ENCODE measurements around the gene NDUFAF4.
A peak's percentile ranks its signal among the peaks of the same experiment; 100 is the strongest.

Gene NDUFAF4

DNA sequence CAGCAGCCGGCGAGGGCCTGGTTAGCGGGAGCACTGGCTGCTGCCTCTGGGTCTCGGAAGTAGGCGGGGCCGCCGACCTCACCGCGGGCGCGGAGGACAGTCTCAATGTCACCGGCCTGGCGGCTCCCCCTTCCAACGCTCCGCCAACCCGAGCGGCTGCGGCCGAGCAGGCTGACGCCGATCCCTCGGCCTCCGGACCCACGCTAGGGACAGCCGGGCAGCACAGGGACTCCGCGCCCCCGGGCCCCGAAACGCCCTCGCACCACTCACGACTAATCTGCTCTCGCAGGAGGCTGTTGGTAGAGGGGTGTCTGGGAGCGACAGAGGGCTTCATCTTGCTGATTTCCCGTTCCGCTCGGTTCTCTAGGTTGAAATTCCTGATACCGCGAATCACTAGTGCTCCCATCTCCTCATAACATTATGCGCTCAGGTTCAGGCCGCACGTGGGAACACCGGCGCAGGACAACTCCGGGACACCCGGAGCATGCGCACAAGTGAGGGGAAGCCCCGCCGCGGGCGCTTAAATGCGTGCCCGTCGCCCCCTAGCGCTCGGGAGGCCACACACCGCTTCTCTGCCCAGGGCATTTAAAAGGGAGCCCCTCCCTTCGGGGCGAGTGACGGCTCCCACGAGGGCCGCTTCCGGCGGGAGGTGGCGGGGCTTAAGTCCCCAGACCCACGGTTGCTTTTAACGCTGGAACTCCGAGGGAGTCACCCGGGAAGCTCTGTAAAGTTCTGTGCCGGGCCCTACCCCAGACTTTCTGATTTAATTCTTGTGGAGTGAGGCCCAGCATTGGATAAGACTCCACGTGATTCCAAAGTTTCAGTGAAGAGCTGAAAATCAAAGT, at the start of gene NDUFAF4:
NDUFAF4 (minus strand) TSS at position 496 of the 845 bp plus-strand sequence; CDS start at position 406, 90 bp downstream.
- DNase-seq (ENCODE audit: low read depth), result peak; percentile 77
- TF ChIP-seq, protein P1, sequence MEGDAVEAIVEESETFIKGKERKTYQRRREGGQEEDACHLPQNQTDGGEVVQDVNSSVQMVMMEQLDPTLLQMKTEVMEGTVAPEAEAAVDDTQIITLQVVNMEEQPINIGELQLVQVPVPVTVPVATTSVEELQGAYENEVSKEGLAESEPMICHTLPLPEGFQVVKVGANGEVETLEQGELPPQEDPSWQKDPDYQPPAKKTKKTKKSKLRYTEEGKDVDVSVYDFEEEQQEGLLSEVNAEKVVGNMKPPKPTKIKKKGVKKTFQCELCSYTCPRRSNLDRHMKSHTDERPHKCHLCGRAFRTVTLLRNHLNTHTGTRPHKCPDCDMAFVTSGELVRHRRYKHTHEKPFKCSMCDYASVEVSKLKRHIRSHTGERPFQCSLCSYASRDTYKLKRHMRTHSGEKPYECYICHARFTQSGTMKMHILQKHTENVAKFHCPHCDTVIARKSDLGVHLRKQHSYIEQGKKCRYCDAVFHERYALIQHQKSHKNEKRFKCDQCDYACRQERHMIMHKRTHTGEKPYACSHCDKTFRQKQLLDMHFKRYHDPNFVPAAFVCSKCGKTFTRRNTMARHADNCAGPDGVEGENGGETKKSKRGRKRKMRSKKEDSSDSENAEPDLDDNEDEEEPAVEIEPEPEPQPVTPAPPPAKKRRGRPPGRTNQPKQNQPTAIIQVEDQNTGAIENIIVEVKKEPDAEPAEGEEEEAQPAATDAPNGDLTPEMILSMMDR (conservative IDR thresholded peaks at IDR 0.05; ENCODE audit: low read depth, low read length), result peak; percentile 90
- peak within 1 kb of the TSS; percentile 82 for H3K4me3 ChIP-seq (ENCODE audit: low read length)

DNA sequence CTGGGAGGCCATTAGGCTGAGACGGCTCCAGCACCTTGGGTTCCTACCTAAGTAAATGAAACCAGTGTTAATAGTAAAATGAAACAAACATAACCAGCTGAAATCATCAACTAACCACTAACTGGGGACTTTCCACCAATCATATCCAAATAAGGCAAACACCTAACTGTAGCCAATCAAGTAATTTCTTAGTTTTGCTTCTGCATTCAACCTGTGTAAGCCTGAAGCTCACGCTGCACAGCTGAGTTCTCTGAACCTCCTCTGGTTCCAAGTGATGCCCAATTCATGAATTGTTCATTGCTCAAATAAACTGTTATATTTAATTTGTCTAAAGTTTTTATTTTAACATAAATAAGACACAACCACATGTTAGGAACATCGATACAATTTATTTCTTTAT, 49.4 kb upstream of the NDUFAF4 start:
- no peak for DNase-seq (ENCODE audit: low read depth)
- TF ChIP-seq, protein P1 (conservative IDR thresholded peaks at IDR 0.05; ENCODE audit: low read depth, low read length), result no peak
- H3K4me3 ChIP-seq (ENCODE audit: low read length), result no peak overlapping the region

- TF ChIP-seq, protein P1 (conservative IDR thresholded peaks at IDR 0.05; ENCODE audit: low read depth, low read length), result no peak
- no peak for DNase-seq (ENCODE audit: low read depth)
These were observed 46.0 kb upstream of the NDUFAF4 start for GRCh38 chr6:96943555-96944215.

GRCh38 chr6:96942676-96943075, 45.0 kb upstream of the NDUFAF4 start:
- H3K4me3 ChIP-seq (ENCODE audit: low read length), result no peak overlapping the region
- TF ChIP-seq, protein P1 (conservative IDR thresholded peaks at IDR 0.05; ENCODE audit: low read depth, low read length), result no peak

More at GRCh38 chr6:96943555-96944215, 46.0 kb upstream of the NDUFAF4 start:
- no peak overlapping the region for H3K4me3 ChIP-seq (ENCODE audit: low read length)

DNA sequence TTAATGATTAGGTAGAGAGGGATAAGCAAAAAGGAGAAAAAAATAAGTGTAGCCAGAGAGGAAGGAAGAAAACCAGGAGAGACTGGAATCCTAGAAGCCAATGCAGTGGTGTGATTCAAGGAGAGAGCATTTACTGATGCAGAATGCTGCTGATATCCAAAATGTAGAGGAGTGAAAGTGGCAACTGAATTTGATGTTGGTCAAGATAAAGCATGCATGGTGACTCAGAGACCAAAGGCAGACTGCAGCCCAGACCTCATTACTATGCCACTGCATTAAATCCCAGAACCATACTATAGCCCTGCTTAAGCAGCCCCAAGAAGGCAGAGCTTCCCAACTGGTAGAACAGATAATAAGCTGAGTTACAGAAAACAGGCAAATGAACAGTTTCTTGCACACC, 42.6 kb upstream of the NDUFAF4 start:
- TF ChIP-seq, protein P1 (conservative IDR thresholded peaks at IDR 0.05; ENCODE audit: low read depth, low read length), result no peak
- DNase-seq (ENCODE audit: low read depth), result no peak
- no peak overlapping the region for H3K4me3 ChIP-seq (ENCODE audit: low read length)

More at GRCh38 chr6:96942676-96943075, 45.0 kb upstream of the NDUFAF4 start:
- DNase-seq (ENCODE audit: low read depth), result no peak

- DNase-seq (ENCODE audit: low read depth), result peak; percentile 8
- TF ChIP-seq, protein P1 (conservative IDR thresholded peaks at IDR 0.05; ENCODE audit: low read depth, low read length), result no peak
- no peak overlapping the region for H3K4me3 ChIP-seq (ENCODE audit: low read length)
These were observed 41.5 kb upstream of the NDUFAF4 start for GRCh38 chr6:96939007-96939805.

Data from retinal pigment epithelial cell (primary cell).